Renal cortex interstitium (tissue), 11 donors: ENCODE measurements around the gene SCN2A. TPM values are rescaled to one million over a fixed set of nuclear protein-coding genes. Genes with fewer than 3 reads are reported as not detected.
"Not testable (repeated sequence)": the region's sequence is repeated elsewhere in the genome, so short reads cannot be mapped to it uniquely, and the experiment has no call there.

ENCODE experiments used
- DNase-seq, 11 donors: peaks; one replicate each; pipeline ENCODE4 v3.0.0-alpha.2; 2013; ENCODE audit warnings: low read depth in 9 of 11, low spot score in 4 of 11; ENCODE audit errors: extremely low read depth in 1 of 11
- polyA plus RNA-seq, 3 donors: library from polyadenylated mRNA; unstranded; fragments of 120-200 nt; gene quantifications; one replicate each; pipeline ENCODE4 v1.2.1, GENCODE V29; 2013; ENCODE audit not compliant: insufficient read length in 3 of 3

Gene SCN2A
- polyA plus RNA-seq, 3 donors, result 1.2 to 4.3 (median 2.2) TPM

- DNase-seq, result no peak
These were observed 6.0 kb downstream of the SCN2A start for GRCh38 chr2:165245081-165245793.

DNA sequence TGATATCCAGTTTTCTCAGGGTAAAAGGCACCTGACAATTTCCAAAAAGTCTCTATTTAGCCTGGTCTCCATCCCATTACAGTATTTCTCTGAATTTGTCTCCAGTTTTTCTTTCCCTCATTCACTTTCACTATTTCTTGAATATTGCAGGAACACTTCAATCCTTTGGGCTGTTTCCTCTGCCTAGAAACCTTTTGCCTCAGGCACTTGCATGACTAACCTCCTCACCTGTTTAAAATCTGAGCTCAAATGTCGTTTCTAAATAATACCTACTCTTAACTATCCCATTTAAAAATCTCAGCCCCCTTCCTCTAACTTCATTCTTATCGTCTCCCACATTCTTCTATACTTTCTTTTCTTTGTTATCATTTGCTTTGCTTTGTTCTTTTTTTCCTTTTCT is 9.0 kb downstream of the SCN2A start:
- DNase-seq, result no peak

- DNase-seq, result no peak
These were observed 12.2 kb downstream of the SCN2A start for GRCh38 chr2:165251366-165251765.

DNA sequence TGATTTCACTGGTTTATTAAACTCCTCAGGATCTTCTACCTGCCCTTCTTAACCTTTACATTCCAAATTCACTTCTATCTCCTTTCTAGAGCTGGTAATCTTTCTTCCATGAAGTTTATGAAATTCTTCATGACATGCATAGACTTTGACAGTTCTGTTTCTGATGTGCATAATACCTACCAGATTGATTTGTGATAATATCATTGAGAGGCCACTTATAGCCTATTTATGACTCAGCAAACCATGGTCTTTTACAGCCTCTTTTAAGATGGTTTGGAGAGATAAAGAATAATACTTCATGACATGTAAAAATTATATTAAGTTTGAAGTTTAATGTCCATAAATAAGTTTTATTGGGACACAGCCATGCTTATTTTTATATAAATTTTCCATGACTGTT is 14.0 kb downstream of the SCN2A start:
- no peak for DNase-seq

DNA sequence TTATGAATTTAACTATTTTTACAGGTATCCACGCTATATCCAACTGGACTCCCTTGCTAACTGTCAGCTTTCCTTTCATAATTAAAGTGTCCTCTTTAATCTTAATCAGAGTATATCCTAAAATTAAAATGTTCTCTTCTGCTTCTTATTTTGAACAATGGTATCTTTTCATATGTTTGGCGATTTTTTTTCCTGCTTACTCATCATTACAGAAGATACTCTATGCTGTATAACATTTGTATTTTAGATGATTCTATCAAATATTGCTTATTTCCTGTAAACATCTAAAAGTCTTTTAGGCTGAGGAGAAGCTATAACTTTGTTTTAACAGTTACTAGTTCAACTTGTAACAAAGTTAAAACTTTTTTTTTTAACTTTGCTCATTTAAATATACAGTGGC is 17.4 kb downstream of the SCN2A start:
- DNase-seq, result no peak

DNA sequence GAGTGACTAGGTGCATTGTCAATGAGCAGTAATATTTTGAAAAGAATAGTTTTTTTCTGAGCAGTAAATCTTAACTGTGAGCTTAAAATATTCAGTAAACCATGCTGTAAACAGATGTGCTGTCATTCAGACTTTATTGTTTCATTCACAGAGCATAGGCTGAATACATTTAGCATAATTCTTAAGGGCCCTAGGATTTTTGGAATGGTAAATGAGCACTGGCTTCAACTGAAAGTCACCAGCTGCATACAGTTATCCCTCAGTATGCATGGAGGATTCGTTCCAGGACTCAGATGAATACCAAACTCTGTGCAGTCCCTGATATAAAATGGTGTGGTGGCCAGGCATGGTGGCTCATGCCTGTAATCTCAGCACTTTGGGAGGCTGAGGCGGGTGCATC is 21.1 kb downstream of the SCN2A start:
- not testable (repeated sequence) for DNase-seq

DNA sequence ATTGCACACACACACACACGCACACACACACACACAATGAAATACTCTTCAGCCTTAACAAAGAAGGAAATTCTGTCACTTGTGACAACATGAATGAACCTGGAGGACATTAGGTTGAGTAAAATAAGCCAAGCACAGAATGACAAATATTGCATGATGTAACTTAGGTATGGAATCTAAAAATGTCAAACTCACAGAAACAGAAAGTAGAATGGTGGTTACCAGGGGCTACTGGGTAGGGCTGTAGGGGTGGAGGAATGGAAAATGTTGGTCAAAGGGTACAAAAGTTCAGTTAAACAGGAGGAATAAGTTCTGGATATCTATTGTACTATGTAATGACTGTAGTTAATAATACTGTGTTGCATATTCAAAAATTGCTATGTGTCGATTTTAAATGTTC is 29.5 kb downstream of the SCN2A start:
- DNase-seq, result no peak

DNA sequence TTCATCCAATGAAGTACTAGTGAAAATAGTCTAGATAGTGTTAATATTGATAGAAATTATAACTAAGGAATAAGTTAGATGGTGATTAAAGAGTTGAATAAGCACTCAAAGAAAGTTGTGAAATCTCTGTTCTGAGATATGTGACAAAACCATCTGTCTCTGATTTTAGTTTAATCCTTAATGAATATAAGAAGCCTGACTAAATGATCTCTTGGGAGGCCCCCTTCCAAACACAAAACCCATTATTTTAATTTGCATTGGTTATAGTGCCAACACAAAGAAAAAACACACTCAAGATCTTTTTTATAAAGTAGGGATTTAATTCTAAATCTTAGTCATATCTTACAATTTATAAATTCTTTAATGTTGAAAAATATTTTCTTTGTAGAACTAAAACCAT is 34.0 kb downstream of the SCN2A start:
- DNase-seq, result no peak

DNA sequence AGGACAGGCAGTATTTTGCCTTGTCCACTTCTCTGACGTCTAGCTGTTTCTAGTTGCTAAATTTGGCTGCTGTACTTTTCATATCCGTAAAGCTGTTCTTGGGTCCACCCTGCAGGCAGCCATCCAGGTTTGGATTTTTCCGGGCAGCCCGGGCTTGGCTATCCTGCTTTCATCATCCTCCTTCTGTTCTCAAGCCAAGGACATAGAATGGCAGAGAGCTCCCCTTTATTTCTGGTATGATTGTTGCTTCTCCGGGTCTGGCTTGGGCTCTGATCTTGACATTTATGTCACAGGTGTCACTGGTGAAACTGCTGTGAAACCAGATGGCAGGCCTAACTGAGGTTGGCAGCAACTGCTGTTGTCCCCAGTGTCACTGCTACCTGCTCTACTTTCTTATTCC is 35.5 kb downstream of the SCN2A start:
- DNase-seq, result no peak

GRCh38 chr2:165275932-165276331 is 36.7 kb downstream of the SCN2A start:
- DNase-seq, result no peak

DNA sequence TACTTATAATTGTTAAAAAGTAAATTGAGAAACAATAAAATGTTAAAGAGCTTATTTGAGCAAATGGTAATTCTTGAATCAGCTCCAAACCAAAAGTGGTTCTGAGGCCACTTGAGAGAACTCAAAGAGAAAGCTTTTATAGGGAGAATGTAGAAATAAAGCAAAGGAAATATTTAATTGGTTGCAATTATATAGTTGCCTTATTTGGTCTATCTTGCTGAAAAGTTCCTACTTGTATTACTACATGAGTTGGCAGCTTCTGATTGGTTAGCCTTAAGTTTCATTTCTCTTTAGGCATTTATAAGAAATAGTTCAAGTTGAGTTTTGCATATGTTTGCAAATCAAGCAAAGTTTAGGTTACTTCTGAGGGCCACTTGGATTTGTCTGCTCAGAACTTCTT is 38.1 kb downstream of the SCN2A start:
- no peak for DNase-seq

GRCh38 chr2:165277860-165278656 is 38.8 kb downstream of the SCN2A start:
- DNase-seq, result no peak

GRCh38 chr2:165280356-165280755 is 41.1 kb downstream of the SCN2A start:
- DNase-seq, result no peak

- DNase-seq, result no peak
These were observed 42.2 kb downstream of the SCN2A start for GRCh38 chr2:165281387-165281786.

DNA sequence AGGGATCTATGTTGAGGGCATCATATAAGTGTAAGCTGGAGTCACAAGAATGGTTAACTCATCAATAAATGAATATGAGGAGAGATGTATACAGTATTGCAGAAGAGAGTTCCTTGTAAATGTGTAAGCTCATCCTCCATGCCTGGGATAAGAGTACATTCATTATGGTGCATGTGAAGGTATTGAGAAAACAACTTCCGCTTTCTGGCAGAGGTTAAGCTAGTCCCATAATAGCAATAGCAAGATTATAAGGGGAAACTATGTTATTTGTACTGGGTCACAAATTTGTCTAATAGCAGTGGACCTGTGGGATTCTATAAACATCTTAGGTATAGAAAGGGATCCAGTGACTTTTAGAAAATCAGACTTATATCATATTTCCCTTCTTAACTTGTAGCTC is 44.1 kb downstream of the SCN2A start:
- no peak for DNase-seq

GRCh38 chr2:165287094-165287778 is 48.0 kb downstream of the SCN2A start:
- no peak for DNase-seq

GRCh38 chr2:165289069-165289468 is 49.9 kb downstream of the SCN2A start:
- no peak for DNase-seq

- DNase-seq, result peak; percentile 65 to 92 (median 80)
These were observed 54.5 kb downstream of the SCN2A start for GRCh38 chr2:165293440-165294420.

DNA sequence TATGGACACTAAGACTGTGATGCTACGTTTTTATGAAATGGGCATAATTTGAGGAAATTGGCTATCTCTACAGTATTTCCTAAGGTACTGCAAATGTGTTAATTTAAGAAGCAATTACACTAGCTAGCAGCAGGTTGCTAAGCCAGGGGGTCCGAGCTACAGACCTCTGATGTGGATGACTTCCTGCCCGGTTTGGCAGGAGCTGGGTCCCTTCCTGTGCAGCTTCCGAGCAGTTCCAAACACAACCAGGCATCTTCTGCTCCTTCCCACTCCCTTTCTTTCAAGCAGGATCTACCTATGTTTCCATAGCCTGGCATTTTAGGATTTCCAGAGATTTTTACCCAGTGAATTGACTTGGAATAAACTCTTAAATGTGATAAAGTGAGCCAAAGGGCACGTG is 55.7 kb downstream of the SCN2A start:
- DNase-seq, result no peak
